Measurements from ENCODE around the gene PLD5.
"Not testable (repeated sequence)": the region's sequence is repeated elsewhere in the genome, so short reads cannot be mapped to it uniquely, and the experiment has no call there.

PLD5 gene

DNA sequence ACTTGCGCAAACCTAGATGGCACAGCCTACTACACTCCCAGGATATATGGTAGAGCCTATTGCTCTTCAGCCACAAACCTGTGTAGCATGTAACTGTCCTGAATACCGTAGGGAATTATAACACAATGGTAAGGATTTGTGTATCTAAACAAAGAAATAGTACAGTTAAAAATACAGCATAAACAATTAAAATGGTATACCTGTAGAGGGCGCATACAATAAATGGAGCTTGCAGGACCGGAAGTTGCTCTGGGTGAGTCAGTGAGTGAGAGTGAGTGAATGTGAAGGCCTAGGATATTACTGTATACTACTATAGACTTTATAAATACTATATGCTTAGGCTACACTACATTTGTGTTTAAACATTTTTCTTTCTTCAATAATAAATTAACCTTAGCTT lies 99.3 kb downstream of the PLD5 start:
- peak; percentile 21 for DNase-seq (ENCODE audit: low spot score)

DNA sequence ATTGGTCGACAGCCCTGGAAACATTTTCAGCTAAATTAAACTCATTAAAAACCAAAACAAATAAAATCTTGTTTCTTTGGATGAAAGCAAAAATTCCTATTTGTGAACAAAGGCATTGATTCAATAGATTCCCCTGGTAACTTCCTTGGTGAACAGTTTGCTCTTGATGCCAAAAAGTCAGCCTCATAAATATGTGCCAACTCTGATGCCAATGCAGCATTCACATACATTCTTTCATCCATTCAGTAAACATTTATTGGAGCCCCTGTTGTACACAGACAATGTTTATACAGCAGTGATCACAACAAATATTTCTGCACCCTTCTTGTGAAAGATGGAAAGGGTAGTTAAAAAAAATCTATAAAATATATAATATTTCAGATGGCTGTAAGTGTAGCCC lies 107.8 kb downstream of the PLD5 start:
- DNase-seq (ENCODE audit: low spot score), result no peak

DNA sequence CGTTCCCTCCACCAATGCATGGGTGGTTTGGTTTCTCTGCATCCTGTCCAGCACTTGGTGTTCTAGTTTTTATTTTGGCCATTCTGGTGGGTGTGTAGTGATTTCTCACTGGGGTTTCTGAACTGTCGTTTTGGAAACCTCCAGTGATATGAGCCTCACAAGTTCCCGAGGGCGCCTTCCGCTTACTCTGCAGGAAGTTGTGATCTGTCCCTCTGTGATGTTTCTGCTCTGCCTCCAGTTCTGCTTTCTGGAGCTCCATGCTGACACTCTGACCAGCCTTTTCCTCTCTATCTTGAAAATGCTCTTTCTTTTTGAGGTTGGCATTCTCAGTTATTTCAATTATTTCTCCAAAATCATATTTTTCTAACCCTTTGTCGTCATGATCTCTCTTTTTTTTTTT lies 111.6 kb downstream of the PLD5 start:
- no peak for DNase-seq (ENCODE audit: low spot score)

DNA sequence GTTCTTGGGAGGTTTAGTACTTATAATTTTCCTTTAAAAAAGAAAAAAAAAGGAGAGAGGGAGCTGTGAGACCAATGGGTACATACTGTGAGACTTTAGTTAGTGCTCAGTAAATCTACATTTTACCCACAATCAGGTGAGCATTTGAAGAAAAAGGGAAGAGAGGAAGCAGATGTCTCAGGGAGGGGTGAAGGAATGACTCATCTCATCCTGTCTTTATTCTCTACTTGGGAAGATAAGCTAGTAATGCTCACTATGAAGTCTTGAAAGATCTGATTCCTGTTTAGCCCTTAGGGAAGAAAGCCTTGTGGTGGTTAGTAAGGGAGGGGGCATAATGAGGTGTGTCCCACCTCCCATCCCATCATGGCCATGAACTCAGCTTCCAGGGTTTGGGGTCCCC lies 112.6 kb downstream of the PLD5 start:
- no peak for DNase-seq (ENCODE audit: low spot score)

DNA sequence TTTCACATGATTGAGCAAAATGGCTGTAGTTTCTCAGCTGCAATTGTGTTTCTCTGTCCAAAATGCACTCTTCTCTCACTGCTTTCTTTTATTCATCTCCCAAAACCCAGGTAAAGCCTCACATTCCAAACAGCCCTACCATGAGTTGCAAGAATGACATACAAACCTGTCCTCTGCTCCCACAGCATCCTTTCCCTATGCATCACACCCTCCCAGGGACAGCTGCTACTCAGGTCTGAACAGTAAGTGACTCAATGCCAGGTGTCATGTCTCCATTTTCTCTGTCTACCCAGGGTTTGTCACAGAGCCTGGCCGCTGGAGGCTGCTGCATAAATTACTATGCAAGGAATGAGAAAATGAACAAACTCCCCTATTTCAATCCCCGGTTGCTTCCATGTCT lies 118.5 kb downstream of the PLD5 start:
- DNase-seq (ENCODE audit: low spot score), result peak; percentile 41

DNA sequence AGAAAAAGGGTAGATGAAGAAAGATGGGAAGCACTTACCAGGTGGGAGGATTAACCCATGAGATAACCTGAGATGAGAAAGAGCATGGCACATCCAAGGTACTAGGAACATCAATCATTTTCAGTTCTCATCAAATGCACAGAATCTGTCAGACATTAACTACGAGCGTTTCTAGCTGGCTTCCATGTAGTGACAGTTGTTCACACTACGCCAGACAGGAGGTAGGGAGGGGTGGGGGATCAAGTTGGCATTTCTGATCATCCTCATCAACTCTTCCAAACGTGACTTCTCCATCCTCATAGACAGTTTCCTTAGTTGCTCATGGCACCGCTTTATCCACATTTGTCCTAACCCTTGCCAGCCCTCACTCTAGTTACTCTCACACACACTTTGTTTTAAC lies 120.2 kb downstream of the PLD5 start:
- no peak for DNase-seq (ENCODE audit: low spot score)

DNA sequence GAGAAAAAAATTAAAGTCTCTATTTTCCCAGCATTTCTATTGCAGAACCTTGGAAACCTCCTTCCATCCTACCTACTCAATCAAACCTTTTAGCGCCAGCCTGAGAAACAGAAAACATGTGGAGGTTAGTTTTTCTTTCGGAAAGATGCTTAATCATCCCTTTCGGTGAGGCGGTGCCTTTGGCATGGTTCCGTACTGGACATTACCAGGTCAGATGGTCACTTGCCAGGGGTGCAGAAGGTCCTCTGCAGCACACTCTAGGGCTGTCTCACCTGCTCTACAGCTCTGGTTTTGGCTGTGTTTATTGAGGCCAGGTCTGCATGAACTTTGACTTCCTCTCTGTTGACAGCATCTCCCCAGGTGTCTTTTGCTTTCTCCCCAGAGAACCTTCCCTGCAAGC lies 121.5 kb downstream of the PLD5 start:
- DNase-seq (ENCODE audit: low spot score), result no peak

DNA sequence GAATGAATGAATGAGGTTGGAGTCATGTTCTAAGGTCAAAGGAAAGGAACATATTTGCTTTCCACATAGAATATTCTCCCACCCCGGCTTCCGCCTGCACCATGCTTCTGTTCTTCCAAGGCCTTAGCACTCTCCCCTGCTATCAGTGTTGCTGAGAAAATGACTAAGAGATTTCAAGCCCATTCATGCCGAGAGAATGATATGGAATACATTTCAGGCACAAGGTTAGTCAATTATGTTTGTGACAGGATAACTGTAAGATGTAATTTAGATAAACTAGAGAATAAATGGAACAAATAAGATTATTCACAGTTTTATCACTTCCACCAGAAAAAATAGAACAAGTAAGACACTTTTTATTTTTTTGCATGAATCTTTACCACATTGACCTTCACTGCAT lies 122.6 kb downstream of the PLD5 start:
- no peak for DNase-seq (ENCODE audit: low spot score)

DNA sequence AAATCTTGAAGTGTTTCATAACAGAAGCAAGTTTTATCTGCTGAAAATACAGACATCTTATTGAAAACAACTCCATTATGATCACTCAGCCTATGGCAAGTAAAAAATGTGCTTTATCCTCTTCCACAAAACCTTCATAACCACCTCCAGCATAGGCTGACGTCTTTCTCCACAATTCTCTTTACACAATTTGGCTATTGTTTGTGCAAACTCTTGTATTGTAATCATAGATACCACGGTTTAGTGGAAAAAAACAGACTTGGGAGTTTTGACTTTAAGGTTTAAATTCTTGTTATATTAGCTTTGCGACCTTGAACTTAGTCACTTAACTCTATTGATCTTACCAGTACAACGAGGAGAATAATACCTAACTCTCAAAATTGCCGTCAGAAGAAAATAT lies 126.1 kb downstream of the PLD5 start:
- DNase-seq (ENCODE audit: low spot score), result no peak

DNA sequence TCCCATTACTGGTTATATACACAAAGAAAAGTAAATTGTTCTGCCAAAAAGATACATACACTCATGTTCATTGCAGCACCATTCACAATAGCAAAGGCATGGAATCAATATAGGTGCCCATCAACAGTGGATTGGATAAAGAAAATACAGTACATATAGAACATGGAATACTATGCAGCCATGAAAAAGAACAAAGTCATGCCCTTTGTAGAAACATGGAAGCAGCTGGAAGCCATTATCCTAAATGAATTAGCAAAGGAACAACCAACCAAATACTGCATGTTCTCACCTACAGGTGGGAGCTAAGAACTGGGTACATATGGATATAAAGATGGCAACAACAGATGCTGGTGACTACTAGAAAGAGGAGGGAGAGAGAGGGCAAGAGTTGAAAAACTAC lies 132.6 kb downstream of the PLD5 start:
- DNase-seq (ENCODE audit: low spot score), result no peak

DNA sequence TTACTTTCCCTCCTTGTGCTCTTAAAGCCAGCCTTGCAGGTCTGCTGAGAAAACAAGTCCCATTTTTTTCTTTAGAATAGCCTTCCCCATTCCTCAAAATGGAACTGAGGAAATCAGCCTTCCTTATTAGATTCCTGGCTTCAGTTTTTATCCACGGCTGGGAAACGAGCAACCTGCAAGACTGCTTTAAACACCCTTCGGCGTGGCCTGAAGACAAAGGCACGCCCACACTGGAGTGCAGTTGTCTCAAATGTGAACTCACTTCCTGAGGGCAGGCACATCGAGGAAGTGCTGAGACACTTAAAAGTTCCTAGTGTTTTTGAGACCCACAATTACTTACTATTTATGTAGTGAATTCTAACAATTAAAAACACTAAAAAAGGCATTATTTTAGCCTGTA lies 148.4 kb downstream of the PLD5 start:
- DNase-seq (ENCODE audit: low spot score), result not testable (repeated sequence)

DNA sequence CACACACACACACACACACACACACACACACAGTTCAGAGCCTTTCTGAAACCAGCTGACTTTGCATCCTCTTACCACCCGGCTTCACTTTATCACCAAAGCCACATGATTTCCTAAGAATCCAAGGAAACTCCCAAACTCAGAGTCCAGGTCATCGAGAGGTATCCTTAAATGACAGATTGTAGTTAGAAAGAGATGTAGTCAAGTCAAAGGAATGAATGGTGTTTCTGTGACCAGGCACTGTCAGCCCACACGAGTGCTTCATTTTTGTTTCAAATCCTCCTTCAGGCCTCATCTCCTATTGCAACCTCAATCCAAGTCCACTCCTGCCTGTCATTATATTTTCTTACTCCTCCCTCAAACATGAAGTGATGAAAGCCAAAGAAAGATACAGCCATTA lies 174.1 kb downstream of the PLD5 start:
- DNase-seq (ENCODE audit: low spot score), result peak; percentile 3

DNA sequence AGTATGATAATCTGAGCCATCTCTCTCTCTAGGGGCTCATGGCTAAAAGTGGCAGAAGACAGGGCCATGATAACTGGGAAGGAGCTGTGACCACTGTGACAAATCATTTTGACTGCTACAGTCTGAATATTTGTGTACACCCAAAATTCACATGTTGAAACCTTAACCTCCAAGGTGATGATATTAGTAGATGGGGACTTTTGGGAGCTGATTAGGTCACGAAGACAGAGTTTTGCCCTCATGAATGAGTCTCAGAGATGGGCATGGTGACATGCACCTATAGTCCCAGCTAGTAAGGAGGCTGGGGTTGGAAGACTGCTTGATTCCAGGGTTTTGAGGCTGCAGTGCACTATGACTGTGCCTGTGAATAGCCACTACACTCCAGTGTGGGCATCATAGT lies 174.9 kb downstream of the PLD5 start:
- no peak for DNase-seq (ENCODE audit: low spot score)

DNA sequence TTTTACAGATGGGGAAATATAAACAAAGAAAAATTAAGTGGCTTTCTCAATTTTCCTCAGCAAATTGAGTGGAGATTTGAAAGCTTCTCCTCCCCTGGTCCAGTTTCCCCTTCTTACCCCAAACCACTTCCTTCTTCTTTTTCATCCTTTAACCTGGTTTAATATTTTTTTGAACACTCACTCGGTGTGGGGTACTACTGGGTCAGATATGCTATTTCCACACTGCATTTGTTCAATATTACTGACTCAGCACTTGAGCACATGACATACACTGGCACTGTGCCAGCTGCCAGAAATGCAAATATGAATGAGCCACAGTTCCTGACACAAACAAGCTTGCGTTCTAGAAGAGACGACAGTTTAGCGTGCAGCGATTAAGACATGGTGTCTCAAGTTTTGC lies 193.6 kb downstream of the PLD5 start:
- DNase-seq (ENCODE audit: low spot score), result peak; percentile 3

DNA sequence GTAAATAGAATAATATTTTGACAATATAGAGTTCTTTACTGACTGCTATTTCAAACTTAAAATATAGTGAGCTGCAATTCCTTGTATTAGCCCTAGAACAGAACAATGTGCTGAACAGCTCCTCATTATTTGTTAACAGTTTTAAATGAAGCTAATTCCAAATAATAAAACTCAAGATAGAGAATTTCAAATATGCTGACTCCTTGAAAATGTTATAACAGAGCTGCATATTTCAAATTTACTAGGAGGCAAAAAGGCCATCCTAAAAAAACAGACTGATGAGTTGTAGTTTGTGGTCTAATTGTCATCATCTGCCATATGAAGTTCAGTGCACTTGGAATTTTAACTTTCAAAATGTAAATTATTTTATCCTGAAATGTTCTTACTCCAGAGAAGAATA lies 197.1 kb downstream of the PLD5 start:
- not testable (repeated sequence) for DNase-seq (ENCODE audit: low spot score)

DNA sequence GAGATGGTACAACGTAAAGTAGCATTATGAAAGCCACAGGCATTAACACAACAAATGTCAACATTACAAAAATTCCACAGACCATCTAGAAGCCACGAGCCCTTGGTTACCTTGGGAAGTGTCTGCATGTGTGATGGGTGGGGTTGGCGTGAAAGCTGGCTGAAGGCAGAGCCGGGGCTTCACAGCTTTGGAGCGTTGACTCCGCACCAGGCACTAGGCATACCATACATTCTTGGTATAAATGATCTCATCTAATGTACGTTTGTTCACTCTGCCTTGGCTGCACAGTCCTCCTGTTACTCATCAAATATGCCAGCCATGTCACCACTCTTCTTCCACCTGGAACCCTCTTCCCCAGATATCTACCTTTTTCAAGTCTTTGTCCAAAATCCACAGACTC lies 202.5 kb downstream of the PLD5 start:
- DNase-seq (ENCODE audit: low spot score), result peak; percentile 45

DNA sequence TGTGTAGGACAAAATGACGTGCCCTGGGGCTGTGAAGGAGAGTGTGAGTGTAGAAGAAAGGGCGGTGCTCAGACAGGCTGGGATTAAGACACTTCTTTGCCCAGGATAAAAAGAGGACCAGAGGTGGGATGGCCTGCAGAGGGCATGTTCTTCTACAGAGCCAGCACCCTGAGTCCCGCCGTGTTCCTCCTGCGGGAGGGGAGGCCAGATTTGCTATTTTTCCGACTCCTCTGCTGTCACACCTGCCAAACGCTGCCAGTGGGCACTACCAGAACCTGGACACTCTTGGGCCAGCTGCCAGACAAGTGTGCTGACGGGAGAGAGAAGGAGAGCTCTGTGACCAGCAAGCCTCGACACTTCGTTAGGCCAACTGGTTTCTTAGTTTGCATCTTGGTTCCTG lies 206.4 kb downstream of the PLD5 start:
- no peak for DNase-seq (ENCODE audit: low spot score)

DNA sequence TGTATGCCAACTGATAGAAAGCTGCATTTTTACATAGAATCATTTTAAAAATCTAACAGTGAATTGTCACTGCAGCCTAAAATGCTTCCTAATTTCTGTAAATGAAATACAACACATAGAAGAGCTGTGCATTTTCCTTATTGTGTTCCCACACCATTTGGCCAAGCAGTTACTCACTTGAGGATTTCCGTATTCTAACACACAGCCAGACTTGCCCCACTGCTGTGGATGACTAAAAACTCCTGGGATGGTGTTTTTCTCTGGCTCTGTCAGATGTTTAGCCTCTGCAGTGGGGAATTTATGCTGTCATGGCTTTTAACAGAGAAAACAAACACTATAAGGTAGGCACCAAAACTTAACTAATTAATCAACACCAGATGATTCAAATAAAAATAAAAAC lies 209.6 kb downstream of the PLD5 start:
- DNase-seq (ENCODE audit: low spot score), result not testable (repeated sequence)

DNA sequence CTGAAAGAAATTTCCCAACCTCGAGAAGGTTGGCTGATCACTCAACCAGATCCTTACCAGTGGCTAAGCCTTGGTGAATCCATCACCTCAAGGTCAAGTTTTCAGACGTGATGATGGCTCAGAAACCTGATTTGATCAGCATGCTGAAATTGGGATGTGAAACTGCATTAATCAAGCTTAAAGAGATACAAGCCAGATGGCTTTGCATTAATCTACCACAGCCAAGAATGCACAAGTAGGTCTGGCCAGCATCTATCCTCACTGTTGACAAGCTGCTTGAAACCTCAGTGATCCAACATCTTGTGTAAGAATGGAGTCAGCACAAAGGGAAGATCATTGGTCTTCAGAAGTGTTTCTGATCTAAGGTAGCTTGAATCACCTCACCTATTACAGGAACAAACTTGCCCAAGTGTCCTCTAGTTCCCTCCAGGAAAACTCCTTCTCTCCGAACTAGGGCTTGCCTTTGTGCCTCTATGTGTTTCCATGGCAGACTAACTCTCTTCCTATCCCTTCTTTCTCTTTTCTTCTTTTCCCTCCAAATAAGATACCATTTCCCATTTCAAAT lies 210.3 kb downstream of the PLD5 start:
- DNase-seq (ENCODE audit: low spot score), result not testable (repeated sequence)

DNA sequence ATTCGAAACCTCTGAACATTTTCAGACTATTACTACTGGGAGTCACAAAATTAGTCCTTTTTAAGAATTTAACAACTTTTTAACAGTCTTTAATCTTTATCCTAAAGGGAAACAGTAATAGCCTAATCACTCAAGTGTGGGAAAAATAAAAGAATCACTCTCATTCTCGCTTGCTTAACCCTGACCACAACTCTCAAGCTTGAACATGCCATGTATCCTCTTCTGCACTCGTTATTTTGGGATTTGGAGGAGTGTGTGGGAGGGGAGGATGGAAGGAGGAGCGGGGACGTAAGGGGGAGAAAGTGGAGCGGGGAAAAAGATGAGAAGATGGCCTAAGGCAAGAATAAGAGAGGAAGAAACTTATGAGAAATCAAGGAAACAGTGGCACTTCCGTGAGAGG lies 215.8 kb downstream of the PLD5 start:
- not testable (repeated sequence) for DNase-seq (ENCODE audit: low spot score)

DNA sequence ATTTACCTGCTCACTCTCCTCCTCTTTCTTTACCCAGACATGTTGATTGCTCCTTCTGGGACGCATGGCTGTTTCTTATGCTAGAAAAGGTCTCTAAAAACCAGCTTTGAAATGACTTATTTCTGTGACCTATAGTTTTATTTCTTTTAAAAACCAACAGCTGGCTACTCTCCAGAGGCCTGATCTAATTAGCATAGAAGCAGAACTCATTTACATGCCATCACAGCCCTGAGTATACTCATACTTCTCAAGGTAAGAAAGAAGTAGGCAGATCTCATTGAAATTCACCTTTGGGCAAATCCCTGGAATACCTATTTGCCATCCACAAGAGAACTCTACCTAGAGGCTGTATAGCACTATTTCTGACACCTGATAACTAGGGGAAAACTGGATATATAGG lies 230.7 kb downstream of the PLD5 start:
- DNase-seq (ENCODE audit: low spot score), result not testable (repeated sequence)

DNA sequence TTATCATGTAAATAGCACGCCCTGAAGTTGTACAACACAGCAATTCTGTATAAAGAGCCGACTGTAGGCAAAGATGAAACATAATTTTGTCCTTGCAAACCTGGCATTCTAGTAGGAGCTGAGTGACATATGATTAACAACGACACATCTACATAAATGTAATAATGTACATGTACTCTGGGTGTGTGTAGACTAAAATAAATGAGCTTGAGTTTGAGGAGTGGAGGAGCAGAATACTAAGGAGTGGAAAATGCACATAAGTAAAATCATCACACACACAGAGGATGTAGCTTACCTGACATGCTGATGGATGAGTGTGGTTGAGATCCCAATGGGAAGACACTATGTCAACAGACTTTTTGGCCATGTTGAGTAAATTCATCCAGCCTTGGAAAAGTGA lies 236.4 kb downstream of the PLD5 start:
- DNase-seq (ENCODE audit: low spot score), result not testable (repeated sequence)

DNA sequence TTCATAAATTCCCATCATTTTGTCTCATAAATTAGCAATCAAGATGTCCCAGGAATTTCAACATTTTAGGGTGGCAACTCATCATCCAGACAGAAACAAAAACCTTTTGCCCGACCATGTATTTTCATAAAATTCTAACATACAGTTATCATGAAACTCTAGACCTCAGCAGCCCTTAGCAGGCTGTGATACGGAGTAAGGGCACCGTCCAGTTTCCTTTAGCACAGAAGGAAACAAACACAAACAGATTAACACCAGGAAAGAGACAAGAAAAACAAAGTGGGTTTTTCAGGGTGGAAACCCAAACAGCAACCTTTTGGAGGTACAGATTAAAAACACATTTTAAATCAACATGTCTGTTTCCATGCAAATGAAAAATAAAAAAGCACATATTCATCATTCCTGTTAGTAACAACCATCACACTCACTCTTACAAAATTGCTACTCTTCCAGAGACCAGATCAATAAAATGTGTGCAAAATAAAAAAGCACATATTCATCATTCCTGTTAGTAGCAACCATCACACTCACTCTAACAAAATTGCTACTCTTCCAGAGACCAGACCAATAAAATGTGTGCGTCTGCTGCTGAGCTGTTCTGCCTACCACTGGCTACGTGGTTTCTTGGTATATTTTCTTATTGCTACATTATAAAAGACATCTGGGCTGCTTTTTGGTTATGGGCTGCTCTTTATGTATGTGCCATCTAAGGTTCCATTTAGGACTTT lies 241.6 kb downstream of the PLD5 start:
- DNase-seq (ENCODE audit: low spot score), result not testable (repeated sequence)

DNA sequence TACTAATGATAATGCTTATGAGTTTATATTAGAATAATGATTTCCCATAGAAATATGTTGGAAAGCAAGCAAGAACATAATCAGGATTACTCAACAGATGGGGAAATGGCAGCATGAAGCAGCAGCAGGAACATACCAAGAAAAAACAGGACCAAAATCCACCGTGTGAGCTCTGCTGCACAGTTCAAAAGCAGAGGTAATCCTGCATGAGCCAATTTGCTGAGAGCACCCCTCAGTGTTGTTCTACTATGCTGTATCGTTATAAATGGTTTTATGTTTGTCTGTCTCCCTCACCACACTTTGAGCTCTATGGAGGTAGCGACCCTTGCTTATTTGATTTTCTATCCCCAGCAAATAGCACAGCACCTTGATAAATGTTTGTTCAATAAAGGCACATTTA lies 246.1 kb downstream of the PLD5 start:
- DNase-seq (ENCODE audit: low spot score), result not testable (repeated sequence)
